CD14-positive monocyte (primary cell): ENCODE results near the gene HMOX1. TPM values are rescaled to one million over a fixed set of nuclear protein-coding genes. Genes with fewer than 3 reads are reported as not detected.

Experiments used
- DNase-seq, 3 donors: peaks; one replicate each; pipeline ENCODE4 v3.0.0-alpha.2; 2011 to 2022
- H2AFZ ChIP-seq: 2 replicates; pipeline ENCODE4 v1.6.0; 2012; ENCODE audit warnings: mild to moderate bottlenecking, low read depth, low read length, inconsistent platforms; ENCODE audit not compliant: insufficient read depth, poor library complexity, severe bottlenecking
- H3K27ac ChIP-seq, 2 donors: 1 replicate in 1 of 2; 2 replicates in 1 of 2; pipeline ENCODE4 v1.5.1; 2012 to 2013; ENCODE audit warnings: low read length in 2 of 2, control low read depth in 1 of 2, inconsistent platforms in 1 of 2, low read depth in 1 of 2, mild to moderate bottlenecking in 1 of 2
- H3K27me3 ChIP-seq, 2 donors: one replicate each; pipeline versions ENCODE4 v1.6.0 to v1.6.1; 2011 to 2013; ENCODE audit warnings: low read length in 2 of 2; ENCODE audit not compliant: control insufficient read depth in 2 of 2, insufficient read depth in 2 of 2
- H3K36me3 ChIP-seq, 2 donors: replicated peaks in 1 of 2; 1 replicate in 1 of 2; 2 replicates in 1 of 2; pipeline versions ENCODE4 v1.5.1 to v1.6.1; 2012 to 2013; ENCODE audit warnings: low read length in 2 of 2, control low read depth in 1 of 2, inconsistent platforms in 1 of 2, mild to moderate bottlenecking in 1 of 2; ENCODE audit not compliant: insufficient read depth in 2 of 2, control insufficient read depth in 1 of 2
- H3K4me1 ChIP-seq, 2 donors: 1 replicate in 1 of 2; 2 replicates in 1 of 2; pipeline versions ENCODE4 v1.5.1 to v1.6.1; 2012 to 2013; ENCODE audit warnings: low read length in 2 of 2, control low read depth in 1 of 2, inconsistent platforms in 1 of 2, mild to moderate bottlenecking in 1 of 2, moderate library complexity in 1 of 2; ENCODE audit not compliant: insufficient read depth in 2 of 2, control insufficient read depth in 1 of 2
- H3K4me2 ChIP-seq: replicated peaks from 2 replicates; pipeline ENCODE3; 2012; ENCODE audit warnings: low read length, moderate library complexity, mild to moderate bottlenecking; ENCODE audit not compliant: poor library complexity, severe bottlenecking; ENCODE audit errors: extremely low read depth
- H3K4me3 ChIP-seq, 3 experiments: fragments of 200-600 bp in 1 of 3; sonication (generic) in 1 of 3; replicated peaks in 1 of 3; 1 replicate in 2 of 3; 2 replicates in 1 of 3; pipeline ENCODE4 v1.5.1; 2011 to 2013; ENCODE audit warnings: low read length in 3 of 3, mild to moderate bottlenecking in 3 of 3, control low read depth in 2 of 3, low read depth in 2 of 3, inconsistent platforms in 1 of 3, moderate library complexity in 1 of 3
- H3K79me2 ChIP-seq: 2 replicates; pipeline ENCODE4 v1.6.0; 2012; ENCODE audit warnings: mild to moderate bottlenecking, control low read depth, inconsistent platforms, low read length, moderate library complexity; ENCODE audit not compliant: insufficient read depth
- H3K9ac ChIP-seq: 2 replicates; pipeline ENCODE4 v1.6.0; 2017; ENCODE audit warnings: low read length, mild to moderate bottlenecking; ENCODE audit not compliant: insufficient read depth, poor library complexity, severe bottlenecking
- H3K9me3 ChIP-seq, 2 donors: replicated peaks in 1 of 2; 1 replicate in 1 of 2; 2 replicates in 1 of 2; pipeline versions ENCODE4 v1.5.1 to v1.6.1; 2012 to 2013; ENCODE audit warnings: low read length in 2 of 2, control low read depth in 1 of 2; ENCODE audit not compliant: control insufficient read depth in 1 of 2, insufficient read depth in 1 of 2
- H4K20me1 ChIP-seq: 2 replicates; pipeline ENCODE4 v1.6.0; 2012; ENCODE audit warnings: mild to moderate bottlenecking, low read length, control low read depth, moderate library complexity; ENCODE audit not compliant: insufficient read depth
- H3K27ac Mint-ChIP-seq, 7 donors: one replicate each; pipeline ENCODE4 v1.8.0; 2020; ENCODE audit warnings: mild to moderate bottlenecking in 7 of 7, mixed read lengths in 7 of 7, moderate library complexity in 6 of 7, inconsistent platforms in 2 of 7
- H3K27me3 Mint-ChIP-seq, 3 donors: one replicate each; pipeline ENCODE4 v1.8.0; 2021 to 2022; ENCODE audit warnings: low read depth in 3 of 3, mild to moderate bottlenecking in 3 of 3, mixed read lengths in 3 of 3, moderate library complexity in 3 of 3, inconsistent platforms in 1 of 3
- H3K36me3 Mint-ChIP-seq, 2 donors: one replicate each; pipeline ENCODE4 v1.8.0; 2020; ENCODE audit warnings: mixed read lengths in 2 of 2, inconsistent platforms in 1 of 2, mild to moderate bottlenecking in 1 of 2
- H3K4me1 Mint-ChIP-seq: one replicate; pipeline ENCODE4 v1.8.0; 2020; ENCODE audit warnings: mild to moderate bottlenecking, mixed read lengths
- H3K4me3 Mint-ChIP-seq, 2 donors: one replicate each; pipeline ENCODE4 v1.8.0; 2020; ENCODE audit warnings: mild to moderate bottlenecking in 2 of 2, mixed read lengths in 2 of 2, moderate library complexity in 1 of 2
- H3K9me3 Mint-ChIP-seq, 7 donors: one replicate each; pipeline ENCODE4 v1.8.0; 2020 to 2022; ENCODE audit warnings: mixed read lengths in 7 of 7, mild to moderate bottlenecking in 6 of 7, moderate library complexity in 6 of 7, inconsistent platforms in 2 of 7
- CTCF ChIP-seq: fragments of 200-600 bp; IDR thresholded peaks from one replicate; pipeline ENCODE4 v1.8.0; 2022; ENCODE audit warnings: antibody characterized with exemption, mild to moderate bottlenecking
- WGBS: methylation state at CpG from one replicate; pipeline ENCODE4 v1.1.5; 2013; ENCODE audit warnings: missing lambda C conversion rate; ENCODE audit not compliant: insufficient coverage; 5-methylcytosine and 5-hydroxymethylcytosine counted together
- intact Hi-C, 2 donors: fragments of 100-400 bp; cut with micrococcal nuclease; formaldehyde crosslinking; loops; one replicate each; pipeline versions ENCODE4 v1.15.0 to v1.15.1; 2023
- polyA plus RNA-seq, 3 donors: library from polyadenylated mRNA; depleted of rRNA in 1 of 3; unstranded in 2 of 3; stranded (reverse) in 1 of 3; fragments of 300-500 nt in 2 of 3; fragments of >200 nt in 1 of 3; fragmentation: Illumina TruSeq in 2 of 3; gene quantifications; 1 replicate in 2 of 3; 2 replicates in 1 of 3; pipeline ENCODE4 v1.2.3, GENCODE V29; 2012 to 2021

HMOX1 gene
- polyA plus RNA-seq, 3 donors, result 180 to 233 (median 193) TPM

- Mint-ChIP-seq H3K27me3 (peaks cover 0 to 2% (median 2%) of the 10 kb centered on the region in 3 donors), H3K27ac (peak overlapping the region; percentile 72 to 88 (median 86)), H3K9me3 (peaks cover 0 to 4% (median 0%) of the 10 kb centered on the region in 7 donors), H3K4me1 (peaks cover 59% of the 10 kb centered on the region), H3K36me3 (no peaks in the 10 kb centered on the region), H3K4me3 (no peak overlapping the region)
- no peaks in the 10 kb centered on the region for H3K79me2 ChIP-seq
- peak; percentile 70 to 81 (median 80) for DNase-seq
- no CpG with 5 or more reads among the region's 3 CpGs for WGBS
- no peak for TF ChIP-seq CTCF
- H2AFZ ChIP-seq, result no peak overlapping the region
- H3K9me3 ChIP-seq, result no peaks in the 10 kb centered on the region
- peaks cover 63 to 73% of the 10 kb centered on the region in 2 donors for H3K4me1 ChIP-seq
- intact Hi-C loops, result loop anchor here in 1 of 2 donors (5.0 kb wide), 1 partner anchor 37 kb away; no protein-coding TSS in a partner anchor
- H3K36me3 ChIP-seq, result no peaks in the 10 kb centered on the region
- H4K20me1 ChIP-seq, result no peaks in the 10 kb centered on the region
- H3K4me3 ChIP-seq, result peak overlapping the region in 1 of 3 experiments; percentile 30
- H3K27me3 ChIP-seq, result no peaks in the 10 kb centered on the region
- H3K27ac ChIP-seq, result peak overlapping the region in 1 of 2 donors; percentile 30
- H3K9ac ChIP-seq, result no peak overlapping the region
- peak overlapping the region; percentile 6 for H3K4me2 ChIP-seq
Observed at GRCh38 chr22:35375031-35375430, 5.9 kb upstream of the HMOX1 start.

DNA sequence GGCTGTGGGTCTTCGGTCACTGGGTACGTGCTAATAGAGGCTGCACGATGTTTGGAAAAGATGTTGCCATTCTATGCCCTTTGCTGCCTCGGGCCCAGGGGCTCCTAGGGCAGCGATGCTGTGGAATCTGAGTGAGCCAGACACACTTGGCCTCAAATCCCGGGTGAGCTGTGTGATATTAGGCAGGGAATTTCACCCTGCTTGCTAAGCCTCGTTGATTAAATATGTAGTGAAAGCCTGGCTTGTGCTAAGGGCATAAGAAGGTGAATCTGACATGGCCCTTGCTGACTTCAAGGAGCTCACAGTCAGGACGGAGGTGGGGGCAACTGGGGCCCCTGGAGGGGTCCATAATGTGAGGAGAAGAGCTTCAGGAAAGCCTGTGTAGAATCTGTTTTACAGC lies 5.4 kb upstream of the HMOX1 start:
- H3K79me2 ChIP-seq, result no peaks in the 10 kb centered on the region
- no peak overlapping the region for H2AFZ ChIP-seq
- peak overlapping the region in 1 of 3 experiments; percentile 30 for H3K4me3 ChIP-seq
- no peak overlapping the region for H3K9ac ChIP-seq
- H3K4me3 Mint-ChIP-seq, result peak overlapping the region in 1 of 2 donors; percentile 12
- no peaks in the 10 kb centered on the region for H3K27me3 ChIP-seq
- H3K9me3 Mint-ChIP-seq, result peaks cover 0 to 4% (median 0%) of the 10 kb centered on the region in 7 donors
- H3K27me3 Mint-ChIP-seq, result peaks cover 1 to 2% (median 2%) of the 10 kb centered on the region in 3 donors
- H3K27ac ChIP-seq, result peak overlapping the region in 1 of 2 donors; percentile 30
- DNase-seq, result no peak
- peaks cover 64% of the 10 kb centered on the region for H3K4me1 Mint-ChIP-seq
- peaks cover 68 to 78% of the 10 kb centered on the region in 2 donors for H3K4me1 ChIP-seq
- H3K9me3 ChIP-seq, result no peaks in the 10 kb centered on the region
- H3K36me3 ChIP-seq, result no peaks in the 10 kb centered on the region
- H3K36me3 Mint-ChIP-seq, result no peaks in the 10 kb centered on the region
- 91% methylated on average over 7 of the region's 8 CpGs for WGBS
- no peaks in the 10 kb centered on the region for H4K20me1 ChIP-seq
- intact Hi-C loops, result loop anchor here in 1 of 2 donors (5.0 kb wide), 1 partner anchor 37 kb away; no protein-coding TSS in a partner anchor
- H3K4me2 ChIP-seq, result peak overlapping the region; percentile 6
- H3K27ac Mint-ChIP-seq, result peak overlapping the region; percentile 72 to 88 (median 85)
- TF ChIP-seq CTCF, result no peak
